ENCODE measurements around the gene RNF38. TPM values are rescaled to one million over a fixed set of nuclear protein-coding genes. Genes with fewer than 3 reads are reported as not detected.
"Not testable (repeated sequence)": the region's sequence is repeated elsewhere in the genome, so short reads cannot be mapped to it uniquely, and the experiment has no call there.

Gene RNF38
- total and polyA plus RNA-seq, 12 donors: 5.4 to 43.7 (median 24.5) TPM

- TF ChIP-seq POLR2A (IDR thresholded peaks at IDR 0.05) (no peak), CTCF (IDR thresholded peaks at IDR 0.05) (no peak)
- no peaks in the 10 kb centered on the region for H3K36me3 ChIP-seq (replicated peaks in 1 of 2)
- WGBS, 4 donors: 55 to 82% (median 58%) methylated on average over 3 of the region's 3 CpGs
- H3K27me3 ChIP-seq: no peaks in the 10 kb centered on the region
- no peaks in the 10 kb centered on the region for H3K4me1 ChIP-seq (replicated peaks in 1 of 2)
- no peak overlapping the region for H3K4me3 ChIP-seq
- intact Hi-C loops (cut with DNase I): no loop called here
- H3K27ac ChIP-seq: no peak overlapping the region
- H3K9me3 ChIP-seq (replicated peaks in 1 of 3): no peaks in the 10 kb centered on the region
- DNase-seq: no peak
Measured at GRCh38 chr9:36322462-36322861, 77.6 kb downstream of the RNF38 start.

- 74 to 87% (median 79%) methylated on average over 4 of the region's 4 CpGs for WGBS, 4 donors
- H3K4me1 ChIP-seq (replicated peaks in 1 of 2); intact Hi-C loops (cut with DNase I); H3K36me3 ChIP-seq (replicated peaks in 1 of 2); H3K4me3 ChIP-seq; H3K27ac ChIP-seq; H3K27me3 ChIP-seq; H3K9me3 ChIP-seq (replicated peaks in 1 of 3); DNase-seq: not testable (repeated sequence)
Measured at GRCh38 chr9:36321903-36322302, 78.2 kb downstream of the RNF38 start.

GRCh38 chr9:36320466-36320865 is 79.6 kb downstream of the RNF38 start:
- TF ChIP-seq CTCF (IDR thresholded peaks at IDR 0.05): no peak
- TF ChIP-seq POLR2A (IDR thresholded peaks at IDR 0.05): no peak
- Histone ChIP-seq H3K4me1 (replicated peaks in 1 of 2) (peaks cover 0 to 6% of the 10 kb centered on the region in 2 donors), H3K27ac (no peak overlapping the region), H3K9me3 (replicated peaks in 1 of 3) (no peaks in the 10 kb centered on the region), H3K36me3 (replicated peaks in 1 of 2) (no peaks in the 10 kb centered on the region), H3K27me3 (no peaks in the 10 kb centered on the region), H3K4me3 (no peak overlapping the region)
- no peak for DNase-seq
- WGBS, 4 donors: 76 to 88% (median 80%) methylated on average over 5 of the region's 5 CpGs
- intact Hi-C loops (cut with DNase I): no loop called here

GRCh38 chr9:36319806-36320205 is 80.3 kb downstream of the RNF38 start:
- DNase-seq: no peak
- peaks cover 0 to 6% of the 10 kb centered on the region in 2 donors for H3K4me1 ChIP-seq (replicated peaks in 1 of 2)
- no peak overlapping the region for H3K4me3 ChIP-seq
- WGBS, 4 donors: 88 to 91% (median 90%) methylated on average over 6 of the region's 6 CpGs
- TF ChIP-seq POLR2A (IDR thresholded peaks at IDR 0.05) (no peak), CTCF (IDR thresholded peaks at IDR 0.05) (no peak)
- no peaks in the 10 kb centered on the region for H3K9me3 ChIP-seq (replicated peaks in 1 of 3)
- H3K27me3 ChIP-seq: no peaks in the 10 kb centered on the region
- H3K27ac ChIP-seq: no peak overlapping the region
- H3K36me3 ChIP-seq (replicated peaks in 1 of 2): no peaks in the 10 kb centered on the region
- intact Hi-C loops (cut with DNase I): no loop called here

GRCh38 chr9:36319183-36319582 is 80.9 kb downstream of the RNF38 start:
- intact Hi-C loops (cut with DNase I): no loop called here
- peaks cover 0 to 6% of the 10 kb centered on the region in 2 donors for H3K4me1 ChIP-seq (replicated peaks in 1 of 2)
- no peak overlapping the region for H3K27ac ChIP-seq
- WGBS, 4 donors: 72 to 85% (median 76%) methylated on average over 6 to 7 of the region's 7 CpGs
- no peak for DNase-seq
- no peaks in the 10 kb centered on the region for H3K9me3 ChIP-seq (replicated peaks in 1 of 3)
- H3K27me3 ChIP-seq: no peaks in the 10 kb centered on the region
- TF ChIP-seq CTCF (IDR thresholded peaks at IDR 0.05) (no peak), POLR2A (IDR thresholded peaks at IDR 0.05) (no peak)
- no peaks in the 10 kb centered on the region for H3K36me3 ChIP-seq (replicated peaks in 1 of 2)
- no peak overlapping the region for H3K4me3 ChIP-seq
